HUES6 (cell line): ENCODE measurements around the gene PHF20.
A peak's percentile ranks its signal among the peaks of the same experiment; 100 is the strongest.

Experiments
- H3K27ac ChIP-seq: 2 replicates; pipeline ENCODE4 v1.7.0; 2013; ENCODE audit warnings: low read depth, mild to moderate bottlenecking, low read length, inconsistent platforms
- H3K27me3 ChIP-seq: 2 replicates; pipeline ENCODE4 v1.6.1; 2013; ENCODE audit warnings: low read length; ENCODE audit not compliant: control insufficient read depth, insufficient read depth
- H3K36me3 ChIP-seq: 2 replicates; pipeline ENCODE4 v1.6.1; 2013; ENCODE audit warnings: low read length; ENCODE audit not compliant: control insufficient read depth, insufficient read depth
- H3K4me1 ChIP-seq: 2 replicates; pipeline ENCODE4 v1.6.1; 2013; ENCODE audit warnings: low read length; ENCODE audit not compliant: control insufficient read depth, insufficient read depth
- H3K4me3 ChIP-seq: 2 replicates; pipeline ENCODE4 v1.5.1; 2013; ENCODE audit warnings: low read depth, low read length
- H3K9ac ChIP-seq: one replicate; pipeline ENCODE4 v1.6.1; 2013; ENCODE audit warnings: mild to moderate bottlenecking, low read length
- H3K9me3 ChIP-seq: 2 replicates; pipeline ENCODE4 v1.6.1; 2013; ENCODE audit warnings: low read depth, low read length; ENCODE audit not compliant: control insufficient read depth, insufficient read depth

The PHF20 gene

DNA sequence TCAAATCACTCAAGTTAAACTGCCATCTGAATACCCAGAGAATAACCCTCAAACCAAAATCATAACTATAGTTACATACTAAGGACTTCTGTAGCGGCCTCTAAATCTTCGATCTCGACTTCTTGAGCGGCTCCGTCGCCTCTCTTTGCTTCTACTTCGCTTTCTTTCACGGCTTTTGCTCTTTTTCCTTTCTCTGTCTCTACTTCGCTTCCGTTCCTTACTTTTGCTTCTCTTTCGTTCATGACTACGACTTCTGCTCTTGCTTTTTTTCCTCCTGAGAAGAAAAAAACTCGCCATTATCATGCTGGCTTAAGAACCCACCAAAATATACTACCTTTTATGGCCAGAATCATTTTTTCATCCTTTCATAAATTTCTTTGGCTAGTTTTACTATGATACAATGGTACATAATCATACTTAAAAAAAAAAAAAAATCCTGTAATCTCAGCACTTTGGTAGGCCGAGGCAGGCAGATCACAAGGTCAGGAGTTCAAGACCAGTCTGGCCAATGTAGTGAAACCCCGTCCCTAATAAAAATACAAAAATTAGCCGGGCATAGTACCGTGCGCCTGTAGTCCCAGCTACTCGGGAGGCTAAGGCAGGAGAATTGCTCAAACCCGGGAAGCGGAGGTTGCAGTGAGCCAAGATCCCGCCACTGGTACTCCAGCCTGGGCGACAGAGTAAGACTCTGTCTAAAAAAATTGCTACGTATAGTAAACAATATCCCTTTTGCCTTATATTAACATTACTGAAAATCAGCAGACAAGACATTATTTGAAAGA, 39.8 kb upstream of the PHF20 start:
- H3K4me3 ChIP-seq, result no peak overlapping the region
- no peak overlapping the region for H3K27ac ChIP-seq
- H3K27me3 ChIP-seq, result no peaks in the 10 kb centered on the region
- no peaks in the 10 kb centered on the region for H3K9me3 ChIP-seq
- no peak overlapping the region for H3K9ac ChIP-seq
- peaks cover 99% of the 10 kb centered on the region for H3K36me3 ChIP-seq
- no peaks in the 10 kb centered on the region for H3K4me1 ChIP-seq

DNA sequence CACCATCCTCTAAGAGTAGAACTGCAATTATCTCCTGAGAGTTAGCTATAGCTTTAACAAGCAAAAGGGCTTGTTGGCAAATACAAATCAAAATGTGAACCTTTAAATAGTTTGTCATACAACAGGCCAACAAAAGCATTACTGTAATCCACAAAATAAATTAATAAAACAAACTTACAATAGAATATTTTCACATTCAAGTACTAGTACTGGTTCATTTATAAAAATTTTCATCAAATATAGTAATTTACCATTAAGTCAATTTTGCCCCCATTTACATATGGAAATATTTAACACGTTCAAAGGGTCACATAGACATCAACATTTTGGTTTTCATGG, 39.2 kb upstream of the PHF20 start:
- Histone ChIP-seq H3K4me1 (no peaks in the 10 kb centered on the region), H3K27ac (no peak overlapping the region), H3K27me3 (no peaks in the 10 kb centered on the region), H3K9me3 (no peaks in the 10 kb centered on the region), H3K9ac (no peak overlapping the region), H3K36me3 (peaks cover 100% of the 10 kb centered on the region), H3K4me3 (no peak overlapping the region)

DNA sequence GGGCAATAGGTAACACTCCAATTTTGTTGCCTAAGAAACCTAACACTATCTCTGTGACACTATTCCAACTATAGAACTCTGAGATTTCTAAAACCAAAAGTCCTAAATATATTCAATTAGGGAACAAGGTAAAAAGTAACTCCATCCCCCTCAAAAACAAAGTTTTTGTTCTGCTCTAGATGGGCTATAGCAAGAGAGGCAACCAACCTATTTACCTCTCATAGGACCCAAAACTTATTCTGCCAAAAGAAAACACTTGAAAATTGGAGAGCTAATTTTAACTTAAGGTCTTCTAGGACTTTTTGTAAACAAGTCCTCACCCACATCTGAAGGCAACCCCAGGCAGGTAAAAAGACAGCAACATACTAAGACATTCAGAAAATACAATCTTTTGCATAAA, 37.4 kb upstream of the PHF20 start:
- H3K9ac ChIP-seq, result no peak overlapping the region
- H3K27me3 ChIP-seq, result no peaks in the 10 kb centered on the region
- H3K36me3 ChIP-seq, result peaks cover 100% of the 10 kb centered on the region
- H3K4me3 ChIP-seq, result no peak overlapping the region
- H3K27ac ChIP-seq, result no peak overlapping the region
- H3K4me1 ChIP-seq, result no peaks in the 10 kb centered on the region
- no peaks in the 10 kb centered on the region for H3K9me3 ChIP-seq

DNA sequence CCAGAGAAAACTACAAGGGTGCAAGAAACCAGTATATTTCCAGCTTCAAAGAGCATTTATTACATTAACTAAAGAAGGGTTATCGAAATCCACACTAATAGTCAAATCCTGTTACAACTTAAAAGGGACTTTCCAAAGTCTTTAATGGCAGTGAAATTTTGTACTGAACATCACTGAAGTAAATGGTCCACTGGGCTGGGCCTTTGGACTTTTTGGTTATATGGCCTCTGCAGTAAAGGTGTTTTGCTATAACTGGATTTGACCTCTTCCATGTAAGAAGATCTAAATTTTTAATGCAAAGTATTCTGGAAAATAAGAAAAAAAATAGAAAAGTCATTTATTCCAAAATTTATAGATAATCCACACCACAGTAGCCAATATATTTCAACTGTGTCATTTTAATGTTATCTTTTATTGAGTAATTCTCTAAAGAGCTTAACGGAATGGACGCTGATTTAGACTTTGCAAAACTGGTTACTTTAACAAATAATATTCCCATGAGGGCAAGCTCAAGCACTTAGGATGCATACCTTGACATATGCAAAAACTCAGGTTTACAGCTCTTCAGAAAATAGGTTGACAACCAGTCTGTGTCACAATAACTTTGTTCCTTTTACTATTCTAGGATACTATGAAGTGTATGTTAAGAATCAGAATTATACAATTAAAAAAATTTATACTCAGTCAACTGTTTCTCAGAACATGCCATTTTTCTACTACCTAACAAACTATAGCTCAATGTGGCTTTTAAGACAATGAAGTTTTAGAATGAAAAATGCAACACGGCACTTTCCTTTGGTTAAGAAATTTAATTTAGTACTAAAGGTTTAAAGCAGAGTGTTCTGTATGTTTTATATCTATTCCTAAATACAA, 36.8 kb upstream of the PHF20 start:
- H3K4me3 ChIP-seq, result no peak overlapping the region
- peaks cover 2% of the 10 kb centered on the region; the same call in 1 of the 2 replicates for H3K4me1 ChIP-seq
- no peak overlapping the region for H3K27ac ChIP-seq
- no peaks in the 10 kb centered on the region for H3K9me3 ChIP-seq
- H3K9ac ChIP-seq, result no peak overlapping the region
- H3K27me3 ChIP-seq, result no peaks in the 10 kb centered on the region
- H3K36me3 ChIP-seq, result peaks cover 100% of the 10 kb centered on the region

DNA sequence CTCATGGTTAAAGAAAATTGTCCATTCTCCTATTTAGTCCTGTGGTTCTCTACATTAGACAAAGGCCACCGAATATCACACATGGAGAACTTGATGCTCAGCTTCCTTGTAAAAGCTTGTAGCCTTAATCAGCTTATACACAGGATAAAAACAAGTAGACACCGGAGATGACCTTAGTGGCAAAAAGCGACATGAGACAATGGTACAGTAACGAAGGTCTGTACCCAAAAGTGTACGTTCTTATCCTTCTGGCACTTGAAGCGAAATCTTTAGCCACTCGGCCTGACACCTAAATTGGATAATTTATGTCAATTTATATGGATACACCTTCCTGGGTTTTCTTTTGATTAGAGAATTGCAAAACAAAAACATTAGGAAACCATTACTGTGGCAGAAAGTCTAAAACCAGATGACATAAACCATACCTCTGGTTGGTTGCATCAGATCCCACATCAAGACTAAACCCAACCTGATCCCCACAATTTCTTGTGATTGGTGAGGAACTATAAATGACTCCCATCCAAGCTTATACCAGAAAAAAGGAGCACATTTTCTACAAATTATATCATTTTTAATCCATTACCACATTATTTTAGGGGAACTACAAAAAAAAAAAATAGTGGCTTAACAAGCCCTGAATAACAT, 35.9 kb upstream of the PHF20 start:
- Histone ChIP-seq H3K9me3 (no peaks in the 10 kb centered on the region), H3K27me3 (no peaks in the 10 kb centered on the region), H3K4me3 (no peak overlapping the region), H3K36me3 (peaks cover 100% of the 10 kb centered on the region), H3K27ac (no peak overlapping the region), H3K4me1 (peaks cover 8% of the 10 kb centered on the region), H3K9ac (no peak overlapping the region)

DNA sequence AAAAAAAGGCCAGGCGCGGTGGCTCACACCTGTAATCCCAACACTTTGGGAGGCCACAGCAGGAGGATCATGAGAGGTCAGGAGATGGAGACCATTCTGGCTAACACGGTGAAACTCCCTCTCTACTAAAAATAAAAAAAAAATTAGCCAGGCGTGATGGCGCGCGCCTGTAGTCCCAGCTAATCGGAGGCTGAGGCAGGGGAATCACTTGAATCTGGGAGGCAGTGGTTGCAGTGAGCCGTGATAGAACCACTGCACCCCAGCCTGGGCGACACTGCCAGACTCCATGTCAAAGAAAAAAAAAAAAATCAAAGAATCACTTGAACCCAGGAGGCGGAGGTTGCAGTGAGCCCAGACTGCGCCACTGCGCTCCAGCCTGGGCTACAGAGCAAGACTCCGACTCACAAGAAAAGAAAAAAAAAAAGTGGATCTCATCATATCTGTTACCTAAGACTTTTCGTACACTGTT, 33.9 kb upstream of the PHF20 start:
- Histone ChIP-seq H3K36me3 (peaks cover 80% of the 10 kb centered on the region), H3K9ac (no peak overlapping the region), H3K4me1 (peaks cover 8% of the 10 kb centered on the region)

DNA sequence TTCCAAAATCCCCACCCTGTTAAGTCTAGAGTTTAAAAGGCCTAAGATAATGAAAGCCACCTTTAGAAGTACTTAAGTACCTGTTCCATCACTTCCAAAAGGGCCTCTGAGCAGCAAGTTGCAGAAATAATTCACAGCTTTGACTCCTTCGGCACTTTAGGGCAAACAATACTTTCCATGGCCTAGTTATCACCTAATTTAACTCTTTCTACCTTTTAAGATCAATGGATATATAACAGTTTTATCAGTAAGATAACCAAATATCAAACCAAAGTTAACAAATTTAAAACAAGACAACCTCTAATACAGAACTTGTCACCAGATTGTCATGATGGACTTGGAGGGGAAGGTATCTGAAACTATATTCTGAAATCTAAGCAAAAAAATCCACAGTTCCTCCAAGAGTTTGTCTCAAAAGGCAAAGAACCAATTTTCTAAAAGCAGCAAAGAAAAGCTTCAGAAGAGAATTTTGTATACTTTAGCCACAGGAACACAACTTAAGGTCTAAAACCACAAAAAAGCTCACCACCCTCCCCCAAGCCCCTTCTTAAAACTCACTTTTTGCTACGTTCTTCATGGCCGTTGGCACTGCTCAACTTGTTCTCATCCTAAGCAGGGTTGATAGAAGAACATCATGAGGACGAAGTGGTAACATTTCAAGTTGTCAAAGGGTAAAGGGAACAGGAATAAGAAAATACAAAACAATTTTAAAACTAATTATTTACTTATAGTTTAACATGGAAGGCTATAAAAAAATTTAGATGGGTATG, 33.2 kb upstream of the PHF20 start:
- Histone ChIP-seq H3K27me3 (no peaks in the 10 kb centered on the region), H3K9me3 (no peaks in the 10 kb centered on the region), H3K4me3 (no peak overlapping the region), H3K27ac (no peak overlapping the region), H3K9ac (no peak overlapping the region), H3K4me1 (peaks cover 13% of the 10 kb centered on the region), H3K36me3 (peaks cover 73% of the 10 kb centered on the region)

More for the DNA sequence above, 33.9 kb upstream of the PHF20 start:
- Histone ChIP-seq H3K27ac (no peak overlapping the region), H3K9me3 (no peaks in the 10 kb centered on the region), H3K4me3 (no peak overlapping the region), H3K27me3 (no peaks in the 10 kb centered on the region)

DNA sequence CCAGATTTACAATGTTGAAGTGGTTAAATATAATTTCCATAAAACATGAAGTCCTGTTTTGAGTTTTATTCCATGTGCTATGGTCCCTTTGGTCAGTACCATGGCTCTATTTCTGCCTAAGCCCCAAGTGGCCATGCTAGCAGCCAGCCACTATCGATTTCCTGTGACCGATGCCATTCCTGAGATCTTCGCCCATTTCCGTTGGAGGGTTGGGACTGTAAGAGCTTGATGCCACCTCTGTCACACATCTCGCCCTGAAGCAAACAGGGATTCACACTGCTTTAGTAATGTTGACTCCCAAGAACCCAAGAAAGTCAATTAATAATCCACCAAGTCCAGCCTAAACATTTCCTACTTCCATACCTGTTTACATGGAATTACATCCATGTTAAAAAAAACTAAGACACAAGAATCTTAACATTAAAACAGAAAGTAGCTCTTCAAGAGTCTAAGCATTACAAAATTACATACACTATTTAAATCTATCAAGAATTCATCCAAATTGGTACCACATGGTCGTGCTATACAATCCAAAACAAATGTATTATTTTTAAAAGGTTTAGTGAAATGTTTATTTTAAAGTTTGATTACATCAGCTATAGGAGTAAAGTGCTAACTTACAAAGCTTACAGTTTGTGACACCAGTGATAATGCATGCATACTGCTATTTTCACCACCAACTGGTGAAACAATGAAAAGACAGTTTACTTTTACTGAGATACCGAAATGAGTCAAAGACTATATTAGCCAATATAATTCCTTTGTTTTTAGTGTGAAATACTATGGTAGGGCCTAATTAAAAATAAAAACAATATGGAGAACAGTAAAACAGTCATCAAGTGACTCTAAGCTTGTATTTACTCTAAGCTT, 32.3 kb upstream of the PHF20 start:
- H3K27ac ChIP-seq, result no peak overlapping the region
- peak overlapping the region; percentile 87 for H3K4me3 ChIP-seq
- peaks cover 64% of the 10 kb centered on the region for H3K36me3 ChIP-seq
- no peaks in the 10 kb centered on the region for H3K9me3 ChIP-seq
- peak overlapping the region; percentile 33 for H3K9ac ChIP-seq
- no peaks in the 10 kb centered on the region for H3K27me3 ChIP-seq
- H3K4me1 ChIP-seq, result peaks cover 13% of the 10 kb centered on the region

DNA sequence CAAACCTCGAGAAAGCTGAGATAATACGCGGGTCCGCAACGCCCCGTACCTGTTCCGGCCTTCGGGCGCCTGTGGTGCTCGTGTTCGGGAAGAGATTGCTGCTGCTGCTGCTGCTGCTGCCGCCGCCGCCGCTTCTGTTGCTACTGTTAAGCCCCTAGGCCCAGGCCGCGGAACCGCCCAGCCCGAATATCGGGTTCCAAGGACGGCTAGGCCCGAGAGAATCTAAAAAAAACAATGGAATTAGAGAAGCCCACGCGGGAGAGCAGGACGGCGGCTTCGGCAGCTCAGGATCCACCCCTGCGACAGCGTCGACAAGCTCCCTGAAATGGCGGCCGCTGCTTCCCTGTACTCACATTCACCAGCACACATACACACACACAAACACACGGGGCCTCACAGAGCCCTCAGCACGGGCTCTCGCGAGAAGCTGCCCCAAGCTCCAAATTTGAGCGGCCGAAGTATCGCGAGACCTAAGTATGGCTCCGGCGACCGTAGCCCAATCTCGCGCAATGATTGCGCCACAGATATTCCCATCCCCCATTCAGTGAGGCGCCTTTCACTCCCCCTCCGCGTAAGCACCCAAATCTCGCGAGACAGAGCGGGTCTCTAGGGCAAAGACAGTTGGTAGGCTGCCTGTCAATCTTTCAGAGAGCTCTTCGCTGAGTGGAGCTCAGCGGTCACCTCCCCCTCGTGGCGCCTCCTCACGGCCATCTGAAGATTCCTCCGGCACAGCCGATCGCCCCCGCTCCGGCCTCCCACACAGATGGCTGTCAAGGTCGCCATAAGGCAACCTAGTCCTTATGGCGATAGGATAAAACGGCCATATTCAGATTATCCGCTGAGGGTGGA, 29.7 kb upstream of the PHF20 start, which contains the start of gene RBM39:
Gene RBM39, minus strand, starts transcription at position 369 of the 849 bp plus-strand sequence. CDS start 1,386 bp downstream, outside the sequence.
- Histone ChIP-seq H3K36me3 (peaks cover 38% of the 10 kb centered on the region), H3K9ac (peak within 1 kb of the TSS; percentile 99), H3K27me3 (no peaks in the 10 kb centered on the region), H3K4me3 (peak within 1 kb of the TSS; percentile 87), H3K4me1 (peaks cover 13% of the 10 kb centered on the region), H3K27ac (peak within 1 kb of the TSS; percentile 99), H3K9me3 (no peaks in the 10 kb centered on the region)
